HG03432 (cell line): Measurements from ENCODE around the gene TCP11L2.
A peak's percentile ranks its signal among the peaks of the same experiment; 100 is the strongest.

ENCODE experiments used
- ATAC-seq: cut with Tn5 transposase; IDR thresholded peaks from one replicate; pipeline ENCODE4 v1.9.1; 2021; ENCODE audit warnings: mild to moderate bottlenecking, moderate library complexity; ENCODE audit not compliant: unreplicated experiment

TCP11L2 gene

DNA sequence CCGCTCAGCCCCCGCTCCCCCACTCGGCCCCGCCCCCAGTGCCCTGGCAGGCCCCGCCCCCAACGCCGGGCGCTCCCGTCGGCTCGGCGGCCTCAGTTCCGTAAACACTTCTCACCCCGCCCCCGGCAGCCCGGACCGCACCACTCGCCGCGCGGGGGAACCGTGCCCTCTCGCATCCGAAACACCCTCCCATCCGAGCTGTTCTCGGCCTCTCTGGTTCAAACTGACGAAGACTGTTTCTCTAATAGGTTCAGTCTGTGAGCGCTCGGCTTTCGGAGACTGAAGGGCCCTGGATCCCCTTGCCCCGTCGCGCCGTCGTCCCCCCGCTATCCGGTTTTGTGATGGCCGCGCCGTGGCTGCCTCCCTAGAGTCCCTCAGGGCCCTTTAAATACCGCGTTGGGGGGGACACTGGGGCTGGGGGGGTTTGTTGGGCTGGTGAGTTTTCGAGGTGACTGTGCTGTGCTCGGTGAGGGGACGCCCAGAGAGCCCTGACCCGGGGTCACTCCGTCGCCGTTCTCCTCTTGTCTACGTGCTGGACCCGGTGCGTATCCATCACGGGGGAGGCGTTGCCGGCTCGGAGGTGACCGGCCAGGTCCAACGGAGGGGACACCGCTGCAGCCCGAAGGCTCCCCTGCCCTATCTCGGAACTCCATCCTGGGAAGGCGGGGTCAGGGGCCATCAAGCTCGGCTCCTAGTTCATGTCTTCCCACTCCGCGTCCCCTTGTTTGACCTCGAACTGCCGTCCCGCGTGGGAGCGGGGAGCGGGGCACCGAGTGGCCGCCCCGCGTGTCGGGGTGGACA is at the start of gene TCP11L2:
Gene TCP11L2 (plus strand): TSS at position 333 of the 801 bp plus-strand sequence. CDS start 8,343 bp downstream, outside the sequence.
- peak; percentile 80 for ATAC-seq

DNA sequence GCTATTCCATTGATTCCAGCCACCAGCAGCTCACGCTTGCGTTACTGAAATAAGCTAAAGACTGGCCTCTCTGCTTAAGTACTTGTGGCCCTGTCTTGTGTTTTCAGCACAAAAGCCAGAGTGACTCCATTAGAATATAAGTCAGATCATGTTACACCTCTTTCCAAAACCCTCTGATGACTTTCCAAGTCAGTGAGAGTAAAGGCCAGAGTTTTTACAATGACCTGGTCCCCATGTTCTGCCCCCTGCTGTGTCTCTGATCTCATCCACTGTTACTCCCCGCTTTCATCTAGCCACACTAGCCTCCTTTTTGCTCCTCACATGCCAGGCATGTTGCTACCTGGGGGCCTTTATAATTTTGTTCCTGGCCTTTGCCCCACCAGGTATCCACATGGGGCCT is 47.8 kb upstream of the TCP11L2 start:
- no peak for ATAC-seq

DNA sequence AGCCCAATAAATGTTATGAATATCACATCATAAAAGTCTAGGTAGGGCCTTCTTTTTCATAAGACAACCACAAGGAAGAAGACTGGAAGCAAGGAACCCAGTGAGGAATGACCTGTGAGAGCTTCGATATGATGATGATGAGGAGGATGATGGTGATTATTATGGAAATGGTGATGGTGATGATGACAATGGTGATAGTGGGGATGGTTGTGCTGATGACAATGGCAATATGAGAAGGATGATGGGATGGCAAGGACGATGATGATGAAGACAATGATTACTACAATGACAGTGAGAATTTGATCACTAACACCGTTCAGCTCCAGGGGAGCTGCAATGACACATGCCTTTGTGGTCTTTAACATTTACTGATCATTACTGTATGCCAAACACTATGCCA is 47.0 kb upstream of the TCP11L2 start:
- ATAC-seq, result no peak

DNA sequence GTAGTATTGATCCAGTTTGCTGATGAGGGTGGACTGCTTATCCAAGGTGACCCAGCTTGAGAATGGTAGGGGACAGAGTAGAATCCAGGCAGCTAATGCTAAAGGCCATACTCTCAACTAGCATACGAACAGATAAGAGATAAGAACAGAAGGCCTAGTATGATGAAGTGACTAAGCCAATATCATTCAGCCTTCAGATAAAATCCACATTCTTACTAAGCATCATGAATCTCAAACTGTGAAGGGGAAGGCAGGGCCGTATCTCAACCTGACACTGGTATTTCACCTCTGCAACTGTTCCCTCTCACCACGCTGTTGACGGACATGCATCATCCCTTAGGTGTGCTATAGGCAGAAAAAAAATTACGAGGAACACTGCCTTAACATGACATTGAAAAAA is 46.6 kb upstream of the TCP11L2 start:
- ATAC-seq, result no peak

DNA sequence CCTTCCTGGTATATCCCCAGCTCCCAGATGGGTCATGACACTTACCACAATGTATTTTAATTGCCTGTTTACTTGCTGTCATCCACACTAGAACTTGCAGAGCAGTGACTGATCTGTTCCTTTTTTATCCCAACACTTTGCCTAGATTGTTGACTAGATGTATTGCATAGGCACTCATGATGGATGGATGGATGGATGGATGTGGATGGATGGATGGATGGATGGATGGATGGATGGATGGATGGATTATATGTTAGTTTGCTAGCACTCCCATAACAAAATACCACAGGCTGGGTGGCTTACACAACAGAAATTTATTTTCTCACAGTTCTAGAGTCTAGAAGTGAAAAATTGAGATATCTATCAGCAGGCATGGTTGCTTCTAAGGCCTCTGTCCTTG is 46.0 kb upstream of the TCP11L2 start:
- ATAC-seq, result no peak

DNA sequence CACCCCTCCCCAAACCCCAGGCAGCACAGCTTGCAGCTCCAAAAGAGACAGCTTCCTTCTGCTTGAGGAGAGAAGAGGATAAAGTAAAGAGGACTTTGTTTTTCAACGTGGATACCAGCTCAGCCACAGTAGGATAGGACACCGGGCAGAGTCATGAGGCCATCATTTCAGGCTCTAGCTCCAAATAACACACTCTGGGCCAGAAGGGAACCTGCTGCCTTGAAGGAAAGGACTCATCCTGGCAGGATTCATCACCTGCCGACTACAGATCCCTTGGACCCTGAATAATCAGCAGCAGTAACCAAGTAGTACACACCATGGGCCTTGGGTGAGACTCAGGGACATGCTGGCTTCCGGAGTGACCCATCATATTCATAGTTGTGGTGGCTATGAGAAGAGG is 44.3 kb upstream of the TCP11L2 start:
- ATAC-seq, result no peak

DNA sequence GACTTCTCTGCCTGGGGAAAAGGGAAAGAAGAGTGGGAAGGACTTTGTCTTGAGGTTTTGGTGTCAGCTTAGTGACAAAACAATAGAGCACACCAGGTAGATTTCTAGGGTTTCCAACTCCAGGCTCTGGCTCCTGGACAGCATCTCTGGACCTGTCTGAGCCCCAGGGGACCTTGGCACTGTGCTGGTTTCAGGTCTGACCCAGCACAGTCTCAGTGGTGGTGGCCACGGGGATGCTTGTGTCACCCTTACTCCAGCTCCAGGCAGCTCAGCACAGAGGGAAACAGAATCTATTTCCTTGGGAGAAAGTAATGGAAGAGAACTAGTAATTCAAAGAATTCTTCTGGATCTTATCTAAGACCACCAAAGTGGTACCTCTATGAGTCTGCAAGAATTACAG is 43.6 kb upstream of the TCP11L2 start:
- ATAC-seq, result no peak

DNA sequence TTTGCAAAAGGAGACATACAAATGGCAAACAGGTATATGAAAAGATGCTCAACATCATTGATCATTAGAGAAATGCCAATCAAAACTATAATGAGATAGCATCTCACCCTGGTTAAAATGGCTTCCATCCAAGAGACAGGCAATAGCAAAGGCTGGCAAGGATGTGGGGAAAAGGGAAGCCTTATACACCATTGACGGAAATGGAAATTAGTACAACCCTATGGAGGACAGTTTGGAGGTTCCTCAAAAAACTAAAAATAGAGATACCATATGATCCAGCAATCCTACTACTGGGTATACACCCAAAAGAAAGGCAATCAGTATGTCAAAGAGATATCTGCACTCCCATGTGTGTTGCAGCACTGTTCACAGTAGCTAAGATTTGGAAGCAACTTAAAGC is 37.4 kb upstream of the TCP11L2 start:
- ATAC-seq, result no peak

DNA sequence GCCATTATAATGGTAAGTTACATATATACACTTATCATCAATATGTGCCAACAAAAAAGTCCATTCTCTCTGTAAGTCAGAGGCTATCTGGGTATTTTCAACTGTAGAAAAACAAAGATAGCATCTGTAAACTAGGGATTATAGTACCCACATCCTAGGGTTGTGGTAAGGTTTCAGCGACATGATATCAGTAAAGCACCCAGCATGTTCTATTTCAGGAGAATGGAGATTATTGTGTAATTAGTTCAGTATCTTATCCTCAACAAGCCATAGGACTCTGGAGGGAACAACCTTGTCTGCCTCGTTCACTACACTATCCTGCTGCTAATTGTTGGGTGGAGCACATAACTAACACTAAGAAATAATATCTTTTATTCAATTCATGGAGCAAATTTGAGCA is 35.0 kb upstream of the TCP11L2 start:
- no peak for ATAC-seq

DNA sequence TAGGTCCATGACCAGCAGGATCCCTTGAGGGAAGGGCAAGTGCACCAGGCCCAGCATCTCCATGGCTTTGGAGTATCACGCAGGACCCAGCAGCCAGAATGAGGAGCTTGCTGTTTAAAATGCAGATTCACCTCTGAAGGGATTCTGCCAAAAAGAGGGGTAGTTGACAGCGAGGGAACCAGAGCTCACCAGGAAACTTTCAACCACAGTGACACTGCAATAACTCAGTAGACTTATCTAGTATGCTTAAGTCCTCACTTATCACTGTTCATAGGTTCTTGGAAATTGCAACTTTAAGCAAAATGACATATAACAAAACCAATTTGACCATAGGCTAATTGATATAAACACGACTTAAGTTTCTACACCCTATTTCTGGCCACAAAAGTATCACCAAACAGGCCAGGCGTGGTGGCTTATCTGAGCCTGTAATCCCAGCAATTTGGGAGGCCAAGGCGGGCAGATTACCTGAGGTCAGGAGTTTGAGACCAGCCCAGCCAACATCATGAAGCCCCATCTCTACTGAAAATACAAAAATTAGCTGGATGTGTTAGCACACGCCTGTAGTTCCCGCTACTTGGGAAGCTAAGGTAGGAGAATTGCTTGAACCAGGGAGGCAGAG is 33.3 kb upstream of the TCP11L2 start:
- ATAC-seq, result no peak

DNA sequence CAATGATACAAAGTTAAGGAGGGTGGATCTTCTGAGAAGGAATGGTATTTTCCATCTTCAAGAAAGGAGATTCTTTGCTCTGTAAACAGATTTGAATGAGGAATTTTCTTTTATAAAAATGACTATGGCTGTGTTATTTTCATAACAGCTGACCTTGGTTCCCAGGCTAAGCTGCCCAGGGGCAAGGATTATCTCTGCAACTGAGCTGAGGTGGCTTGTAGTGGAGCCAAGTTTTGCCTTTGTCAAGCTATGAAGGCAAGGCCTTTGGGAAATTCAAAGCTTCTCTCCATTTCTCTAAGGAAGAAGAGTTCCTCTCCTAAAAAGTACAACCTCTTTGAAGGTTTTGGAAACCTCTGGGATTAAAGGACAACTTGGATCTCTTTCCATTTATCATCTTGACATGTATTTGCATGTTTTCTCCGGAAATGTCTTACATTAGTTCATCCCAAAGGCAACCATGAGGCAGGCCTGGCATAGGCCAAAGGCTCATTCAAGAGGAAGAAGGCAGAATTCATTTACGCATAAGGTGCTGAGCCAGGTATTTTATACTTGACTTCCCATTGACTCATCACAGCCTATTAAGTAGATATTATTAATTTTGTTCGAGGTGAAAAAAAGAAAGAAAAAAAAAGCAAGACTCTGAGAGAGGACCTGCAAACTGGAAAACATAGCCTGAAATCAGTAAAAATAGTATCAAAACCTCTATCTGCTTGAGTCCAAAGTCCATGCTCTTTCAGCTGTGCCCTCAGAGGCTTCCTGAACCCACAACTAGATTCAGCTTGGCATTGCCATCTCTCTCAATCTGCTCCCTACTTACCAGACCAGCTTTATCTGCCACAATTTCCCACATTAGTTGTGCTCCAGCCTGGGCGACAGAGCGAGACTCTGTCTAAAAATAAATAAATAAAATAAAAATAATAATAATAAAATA is 30.7 kb upstream of the TCP11L2 start:
- no peak for ATAC-seq

DNA sequence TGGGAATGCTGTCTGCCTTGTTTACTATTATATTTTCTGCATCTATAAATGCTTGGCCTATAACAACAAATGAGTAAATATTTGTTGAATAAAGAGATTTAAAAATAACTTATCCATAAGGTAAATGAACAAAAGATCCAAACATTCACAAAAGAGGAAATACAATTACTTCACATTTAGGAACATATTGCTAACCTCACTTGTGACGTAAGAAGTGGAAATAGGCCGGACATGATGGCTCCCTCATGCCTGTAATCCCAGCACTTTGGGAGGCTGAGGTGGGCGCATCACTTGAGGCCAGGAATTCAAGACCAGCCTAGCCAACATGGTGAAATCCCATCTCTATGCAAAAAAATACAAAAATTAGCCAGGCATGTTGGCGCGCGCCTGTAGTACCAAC is 29.0 kb upstream of the TCP11L2 start:
- ATAC-seq, result no peak

DNA sequence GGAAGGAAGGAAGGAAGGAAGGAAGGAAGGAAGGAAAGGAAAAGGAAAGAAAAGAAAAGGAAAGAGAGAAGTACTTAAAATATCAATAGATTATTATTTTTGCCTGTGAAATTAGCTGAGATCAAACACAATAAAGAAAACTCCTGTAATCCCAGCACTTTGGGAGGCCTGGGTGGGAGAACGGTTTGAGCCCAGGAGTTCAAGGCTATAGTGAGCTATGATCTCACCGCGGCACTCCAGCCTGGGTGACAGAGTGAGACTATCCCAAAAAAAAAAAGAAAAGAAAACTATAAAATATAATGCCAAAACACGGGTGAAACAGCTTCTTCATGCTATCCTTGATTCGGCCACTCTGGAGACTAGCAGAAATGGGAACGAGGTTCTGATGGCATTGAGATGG is 28.5 kb upstream of the TCP11L2 start:
- ATAC-seq, result no peak

DNA sequence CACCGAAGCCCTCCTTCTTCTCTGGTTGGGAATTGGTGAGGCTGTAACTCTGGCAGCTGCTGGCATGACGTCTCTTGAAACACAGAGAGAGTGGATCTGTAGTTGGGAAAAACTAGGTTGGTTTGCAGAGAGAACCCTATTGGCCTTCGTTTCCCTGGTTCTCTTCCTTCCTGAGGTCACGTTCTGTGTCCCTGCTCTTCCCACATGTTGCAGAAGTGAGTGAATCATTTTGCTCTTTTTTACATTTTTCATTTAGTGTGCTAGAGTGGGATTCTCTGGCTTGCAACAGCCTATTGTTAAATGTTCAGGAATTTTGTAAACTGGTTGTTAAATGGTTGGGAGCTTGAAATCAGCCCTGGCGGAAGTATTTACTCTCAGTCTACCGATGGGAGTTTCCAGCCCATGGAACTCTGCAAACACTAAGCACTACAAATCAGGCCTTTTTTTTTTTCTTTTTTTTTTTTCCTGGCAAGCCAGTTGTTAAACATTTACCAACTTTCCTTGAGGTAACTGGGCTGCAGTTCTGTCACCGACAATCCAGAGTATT is 27.9 kb upstream of the TCP11L2 start:
- ATAC-seq, result no peak

DNA sequence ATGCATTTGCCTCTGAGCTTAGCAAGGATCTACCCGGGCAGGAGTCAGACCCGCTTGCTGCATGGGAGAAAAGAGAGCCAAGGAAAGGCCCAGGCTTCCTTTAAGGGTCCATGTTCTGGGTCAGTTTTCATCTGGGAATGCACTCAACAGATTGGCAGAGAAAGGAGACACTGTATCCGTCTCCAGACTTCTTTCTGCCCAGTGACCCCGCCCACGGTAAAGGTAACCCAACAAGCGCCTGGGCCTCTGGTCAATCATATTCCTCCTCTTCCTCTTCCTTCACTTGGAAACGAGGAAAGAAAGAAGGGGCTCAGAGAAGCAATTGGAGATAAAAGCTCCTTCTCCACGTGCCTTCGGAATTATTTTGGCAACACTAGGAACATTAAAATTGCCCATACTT is 27.1 kb upstream of the TCP11L2 start:
- no peak for ATAC-seq

DNA sequence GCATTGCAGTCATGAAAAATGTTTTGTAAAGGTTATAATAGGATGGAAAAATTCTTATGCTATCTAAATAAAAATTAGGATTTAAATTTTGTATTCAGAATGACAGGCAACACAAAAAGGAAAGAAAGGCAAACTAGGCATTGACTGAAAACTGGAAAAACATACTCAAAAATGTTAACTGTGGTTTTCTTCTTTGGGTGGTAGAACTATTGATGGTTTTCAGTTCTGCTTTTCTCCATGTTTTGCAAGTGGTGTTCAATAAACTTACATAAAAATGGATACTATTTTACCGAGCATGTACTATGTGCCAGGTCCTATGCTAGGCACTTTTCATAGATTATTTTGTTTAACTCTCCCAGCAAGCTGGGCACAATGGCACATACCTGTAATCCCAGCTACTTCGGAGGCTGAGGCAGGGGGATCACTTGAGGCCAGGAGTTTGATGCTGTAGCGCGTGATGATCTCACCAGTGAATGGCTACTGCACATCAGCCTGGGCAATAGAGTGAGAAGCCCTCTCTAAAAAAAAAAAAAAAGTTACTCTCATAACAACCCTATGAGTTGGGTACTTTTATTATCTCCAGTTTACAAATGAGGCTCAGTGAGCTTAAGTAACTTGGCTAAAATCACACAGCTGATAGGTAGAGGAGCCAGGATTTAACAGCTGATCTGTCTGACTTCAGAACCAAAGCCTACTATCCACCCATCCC is 26.3 kb upstream of the TCP11L2 start:
- peak; percentile 85 for ATAC-seq

DNA sequence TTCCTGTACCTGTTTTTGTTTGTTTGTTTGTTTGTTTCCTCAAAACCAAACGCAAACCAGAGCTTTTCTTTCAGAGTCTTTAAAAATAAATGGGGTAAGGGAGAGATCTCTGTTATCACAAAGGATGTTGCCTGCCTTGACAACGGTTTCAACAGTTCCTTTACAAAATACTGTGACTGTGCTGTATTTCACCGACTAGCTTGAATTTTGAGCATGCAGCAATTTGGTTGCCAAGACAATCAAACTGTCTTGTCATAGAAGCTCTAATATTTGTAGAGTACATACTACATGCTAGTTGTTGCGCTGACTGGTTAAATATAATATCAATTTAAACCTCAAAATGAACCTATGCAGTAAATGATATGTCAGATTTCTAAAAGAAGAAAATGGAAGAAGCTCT is 22.4 kb upstream of the TCP11L2 start:
- no peak for ATAC-seq

DNA sequence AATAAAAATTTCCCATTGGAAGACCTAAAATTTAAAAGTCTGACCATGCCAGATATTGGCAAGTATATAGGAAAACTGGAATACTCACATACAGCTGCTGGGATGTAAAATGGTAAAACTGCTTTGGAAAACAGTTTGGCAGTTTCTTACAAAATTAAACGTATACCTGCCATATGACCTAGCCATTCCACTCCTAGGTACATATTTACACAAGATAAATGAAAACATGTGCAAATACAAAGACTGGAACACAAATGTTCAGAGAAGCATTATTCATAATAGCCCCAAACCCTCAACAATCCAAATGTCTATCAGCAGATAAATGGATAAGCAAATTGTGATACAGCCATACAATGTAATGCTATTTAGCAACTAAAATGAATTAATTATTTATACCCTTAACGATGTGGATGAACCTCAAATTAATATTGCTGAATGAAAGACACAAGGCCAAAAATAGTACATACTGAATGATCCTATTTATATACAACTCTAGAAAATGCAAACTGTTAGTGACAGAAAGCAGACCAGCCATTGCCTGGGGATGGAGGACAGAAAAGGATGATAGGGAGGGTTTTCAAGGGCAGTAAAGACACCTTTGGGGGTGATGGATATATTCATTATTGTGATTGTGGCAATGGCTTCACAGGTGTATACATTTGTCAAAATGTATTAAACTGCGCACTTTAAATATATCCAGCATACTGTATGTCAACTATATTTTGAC is 21.3 kb upstream of the TCP11L2 start:
- no peak for ATAC-seq

DNA sequence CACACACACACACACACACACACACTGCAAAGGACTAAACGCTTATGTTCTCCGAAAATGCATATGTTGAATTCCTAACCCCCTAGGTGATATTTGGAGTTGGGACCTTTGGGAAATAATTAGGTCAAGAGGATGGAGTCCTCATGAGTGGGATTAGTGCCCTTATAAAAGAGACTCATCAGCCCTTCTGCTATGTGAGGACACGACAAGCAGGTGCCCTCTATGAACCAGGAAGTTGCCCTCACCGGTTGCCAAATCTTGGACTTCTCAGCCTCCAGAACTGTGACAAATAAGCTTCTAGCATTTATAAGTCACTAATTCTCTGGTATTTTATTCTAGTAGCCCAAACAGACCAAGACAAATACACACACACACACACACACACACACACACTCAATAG is 20.7 kb upstream of the TCP11L2 start:
- no peak for ATAC-seq
